Measurements from ENCODE around the gene PANX3.
"Not testable (repeated sequence)": the region's sequence is repeated elsewhere in the genome, so short reads cannot be mapped to it uniquely, and the experiment has no call there.

PANX3 gene

GRCh38 chr11:124611064-124611463 lies at the start of gene PANX3:
Gene PANX3 (plus strand): TSS chr11:124611428. CDS start chr11:124611557, 129 bp downstream.
- DNase-seq (ENCODE audit: low spot score) = no peak

- no peak for DNase-seq (ENCODE audit: low spot score)
These were observed 41.5 kb upstream of the PANX3 start, which contains the start of gene OR8A1 for GRCh38 chr11:124569697-124570096. Gene OR8A1 (plus strand): TSS chr11:124569997. CDS start chr11:124570120, 123 bp downstream.

GRCh38 chr11:124570160-124570559 lies 41.1 kb upstream of the PANX3 start:
- DNase-seq (ENCODE audit: low spot score) = no peak

GRCh38 chr11:124577716-124578427 lies 33.4 kb upstream of the PANX3 start:
- no peak for DNase-seq (ENCODE audit: low spot score)

GRCh38 chr11:124578761-124579160 lies 32.5 kb upstream of the PANX3 start:
- no peak for DNase-seq (ENCODE audit: low spot score)

- DNase-seq (ENCODE audit: low spot score) = no peak
These were observed 29.4 kb upstream of the PANX3 start for GRCh38 chr11:124581817-124582216.

GRCh38 chr11:124582565-124582964 lies 28.7 kb upstream of the PANX3 start:
- no peak for DNase-seq (ENCODE audit: low spot score)

- DNase-seq (ENCODE audit: low spot score) = no peak
These were observed 27.4 kb upstream of the PANX3 start for GRCh38 chr11:124583781-124584180.

- no peak for DNase-seq (ENCODE audit: low spot score)
These were observed 26.4 kb upstream of the PANX3 start for GRCh38 chr11:124584681-124585372.

GRCh38 chr11:124586238-124586860 lies 24.9 kb upstream of the PANX3 start:
- DNase-seq (ENCODE audit: low spot score) = peak; percentile 52

- no peak for DNase-seq (ENCODE audit: low spot score)
These were observed 19.8 kb upstream of the PANX3 start for GRCh38 chr11:124591430-124591829.

GRCh38 chr11:124592627-124593026 lies 18.6 kb upstream of the PANX3 start:
- no peak for DNase-seq (ENCODE audit: low spot score)

GRCh38 chr11:124595302-124595701 lies 15.9 kb upstream of the PANX3 start:
- no peak for DNase-seq (ENCODE audit: low spot score)

GRCh38 chr11:124597626-124598025 lies 13.6 kb upstream of the PANX3 start:
- no peak for DNase-seq (ENCODE audit: low spot score)

- DNase-seq (ENCODE audit: low spot score) = no peak
These were observed 10.5 kb upstream of the PANX3 start for GRCh38 chr11:124600621-124601320.

- DNase-seq (ENCODE audit: low spot score) = no peak
These were observed 9.0 kb upstream of the PANX3 start for GRCh38 chr11:124602193-124602592.

- DNase-seq (ENCODE audit: low spot score) = not testable (repeated sequence)
These were observed 8.5 kb upstream of the PANX3 start for GRCh38 chr11:124602723-124603122.

- no peak for DNase-seq (ENCODE audit: low spot score)
These were observed 5.5 kb upstream of the PANX3 start for GRCh38 chr11:124605719-124606118.

GRCh38 chr11:124608147-124608546 lies 3.1 kb upstream of the PANX3 start:
- no peak for DNase-seq (ENCODE audit: low spot score)

- no peak for DNase-seq (ENCODE audit: low spot score)
These were observed 933 bp upstream of the PANX3 start for GRCh38 chr11:124610295-124610694.

- DNase-seq (ENCODE audit: low spot score) = no peak
These were observed 817 bp downstream of the PANX3 start for GRCh38 chr11:124612045-124612444.

- no peak for DNase-seq (ENCODE audit: low spot score)
These were observed 1.5 kb downstream of the PANX3 start for GRCh38 chr11:124612567-124613246.
